RWPE1 (cell line): ENCODE measurements around the gene SUCO.

ENCODE experiments used
- CTCF ChIA-PET: fragments of 350-600 bp; sonication (Branson Sonifier 250); formaldehyde crosslinking; extraction: SDS; loops from one replicate; lab custom pipeline; 2021; lab: Yijun Ruan, JAX
- POLR2A ChIA-PET: fragments of 400-600 bp; formaldehyde crosslinking; extraction: SDS; loops from one replicate; lab custom pipeline; 2020; ENCODE audit warnings: antibody characterized with exemption; ENCODE audit not compliant: low non-redundant PET; lab: Yijun Ruan, JAX
- DNase-seq: peaks from one replicate; pipeline ENCODE4 v3.0.0; 2012; ENCODE audit warnings: low spot score
- H3K27ac ChIP-seq: fragments of 450-650 bp; 2 replicates; pipeline ENCODE4 v1.5.1; 2017
- TF ChIP-seq, protein P1 (sequence below): fragments of 450-650 bp; conservative IDR thresholded peaks from 2 replicates; pipeline ENCODE4 v1.5.1; 2017; ENCODE audit warnings: low read depth, mild to moderate bottlenecking

SUCO gene

DNA sequence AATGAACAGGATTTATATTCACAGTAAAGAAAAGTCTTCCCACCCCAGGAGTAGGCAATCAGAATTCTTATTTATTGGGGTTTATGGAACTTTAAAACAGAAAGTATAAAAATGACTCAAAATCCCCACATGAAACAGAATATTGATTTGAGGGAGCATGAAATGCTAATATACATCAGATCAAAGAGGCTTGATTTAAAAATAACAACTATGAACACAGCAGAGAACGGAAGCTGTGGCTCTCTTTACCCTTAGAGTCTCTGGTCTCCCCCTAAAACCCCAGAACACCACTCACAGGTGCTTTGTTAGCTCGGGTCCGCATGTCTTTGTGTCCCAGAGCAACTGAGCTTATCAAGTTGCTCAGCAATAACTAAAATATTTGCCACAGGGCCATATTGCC is 94.8 kb downstream of the SUCO start:
- TF ChIP-seq, protein P1, sequence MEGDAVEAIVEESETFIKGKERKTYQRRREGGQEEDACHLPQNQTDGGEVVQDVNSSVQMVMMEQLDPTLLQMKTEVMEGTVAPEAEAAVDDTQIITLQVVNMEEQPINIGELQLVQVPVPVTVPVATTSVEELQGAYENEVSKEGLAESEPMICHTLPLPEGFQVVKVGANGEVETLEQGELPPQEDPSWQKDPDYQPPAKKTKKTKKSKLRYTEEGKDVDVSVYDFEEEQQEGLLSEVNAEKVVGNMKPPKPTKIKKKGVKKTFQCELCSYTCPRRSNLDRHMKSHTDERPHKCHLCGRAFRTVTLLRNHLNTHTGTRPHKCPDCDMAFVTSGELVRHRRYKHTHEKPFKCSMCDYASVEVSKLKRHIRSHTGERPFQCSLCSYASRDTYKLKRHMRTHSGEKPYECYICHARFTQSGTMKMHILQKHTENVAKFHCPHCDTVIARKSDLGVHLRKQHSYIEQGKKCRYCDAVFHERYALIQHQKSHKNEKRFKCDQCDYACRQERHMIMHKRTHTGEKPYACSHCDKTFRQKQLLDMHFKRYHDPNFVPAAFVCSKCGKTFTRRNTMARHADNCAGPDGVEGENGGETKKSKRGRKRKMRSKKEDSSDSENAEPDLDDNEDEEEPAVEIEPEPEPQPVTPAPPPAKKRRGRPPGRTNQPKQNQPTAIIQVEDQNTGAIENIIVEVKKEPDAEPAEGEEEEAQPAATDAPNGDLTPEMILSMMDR, result no peak
- H3K27ac ChIP-seq, result no peak overlapping the region
- POLR2A ChIA-PET, result no interaction called here
- CTCF ChIA-PET, result no interaction called here
- no peak for DNase-seq

- CTCF ChIA-PET, result interaction anchor here (1.4 kb wide), 1 partner anchor 91 kb away, joined by 3 read pairs; no protein-coding TSS in a partner anchor
- no peak overlapping the region for H3K27ac ChIP-seq
- POLR2A ChIA-PET, result no interaction called here
- DNase-seq, result no peak
- TF ChIP-seq, protein P1, result no peak
Measured at GRCh38 chr1:172628401-172628800, 95.5 kb downstream of the SUCO start.

- TF ChIP-seq, protein P1, result no peak
- no peak overlapping the region for H3K27ac ChIP-seq
- CTCF ChIA-PET, result interaction anchor here (1.4 kb wide), 1 partner anchor 90 kb away, joined by 3 read pairs; no protein-coding TSS in a partner anchor
- DNase-seq, result no peak
- POLR2A ChIA-PET, result no interaction called here
Measured at GRCh38 chr1:172629170-172629569, 96.2 kb downstream of the SUCO start.

DNA sequence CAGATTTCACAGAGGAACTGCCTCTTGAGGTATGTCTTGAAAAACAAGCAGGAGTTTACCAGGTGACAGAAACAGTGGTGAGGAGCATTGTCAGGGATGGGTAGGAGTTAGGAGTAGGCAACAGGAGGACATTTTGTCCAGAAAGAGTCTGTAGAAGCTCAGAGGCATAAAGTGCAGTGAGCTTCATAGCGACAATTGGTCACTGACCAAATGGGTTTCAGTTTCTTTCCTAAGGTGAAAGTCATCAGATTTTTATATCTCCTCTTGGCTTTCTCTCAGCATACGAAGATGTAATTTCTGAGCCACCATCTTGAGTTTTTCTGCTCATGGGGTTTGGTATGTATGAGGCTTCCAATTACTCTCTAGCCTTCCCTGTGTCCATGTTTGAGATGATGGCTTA is 96.7 kb downstream of the SUCO start:
- TF ChIP-seq, protein P1, result no peak
- no peak overlapping the region for H3K27ac ChIP-seq
- DNase-seq, result no peak
- ChIA-PET POLR2A (no interaction called here), CTCF (interaction anchor here (1.1 to 1.4 kb wide), 2 partner anchors 10 to 89 kb away, joined by 3 read pairs; no protein-coding TSS in a partner anchor)

GRCh38 chr1:172630056-172630818 is 97.3 kb downstream of the SUCO start:
- TF ChIP-seq, protein P1, result no peak
- no peak for DNase-seq
- POLR2A ChIA-PET, result no interaction called here
- CTCF ChIA-PET, result interaction anchor here (0.6 to 1.1 kb wide), 2 partner anchors 11 to 56 kb away, joined by 3 read pairs; no protein-coding TSS in a partner anchor
- H3K27ac ChIP-seq, result no peak overlapping the region

- no peak for DNase-seq
- CTCF ChIA-PET, result interaction anchor here (0.6 to 1.1 kb wide), 2 partner anchors 11 to 56 kb away, joined by 3 read pairs; no protein-coding TSS in a partner anchor
- H3K27ac ChIP-seq, result no peak overlapping the region
- TF ChIP-seq, protein P1, result no peak
- POLR2A ChIA-PET, result no interaction called here
Measured at GRCh38 chr1:172630868-172631267, 97.9 kb downstream of the SUCO start.
